D721Med (cell line): ENCODE measurements around the gene PLCB3.

Experiments
- DNase-seq: peaks from one replicate; pipeline ENCODE4 v3.0.0; 2011; ENCODE audit warnings: low spot score; ENCODE audit not compliant: insufficient read length
- FAIRE-seq: peaks from 2 replicates; lab custom pipeline; 2011; peaks lifted over from hg19 to GRCh38; lab: Jason Lieb, UNC
- CTCF ChIP-seq: IDR thresholded peaks from 2 replicates; pipeline ENCODE4 v1.5.1; 2012; ENCODE audit warnings: mild to moderate bottlenecking, control low read depth; ENCODE audit not compliant: insufficient read depth; ENCODE audit errors: missing control alignments

PLCB3 gene

GRCh38 chr11:64258356-64258755, 7.0 kb downstream of the PLCB3 start:
- DNase-seq (no peak), FAIRE-seq (no peak)
- TF ChIP-seq CTCF: no peak

GRCh38 chr11:64258946-64259532, 7.7 kb downstream of the PLCB3 start:
- no peak for DNase-seq
- TF ChIP-seq CTCF: no peak
- FAIRE-seq: no peak

- FAIRE-seq (no peak), DNase-seq (no peak)
- TF ChIP-seq CTCF: no peak
These were observed 8.3 kb downstream of the PLCB3 start for GRCh38 chr11:64259533-64260067.

- no peak for FAIRE-seq
- DNase-seq: no peak
- TF ChIP-seq CTCF: no peak
These were observed 8.9 kb downstream of the PLCB3 start for GRCh38 chr11:64260147-64260708.

GRCh38 chr11:64261556-64262080, 10.3 kb downstream of the PLCB3 start:
- DNase-seq: no peak
- no peak for FAIRE-seq
- TF ChIP-seq CTCF: no peak

- TF ChIP-seq CTCF: no peak
- FAIRE-seq (no peak), DNase-seq (no peak)
These were observed 11.1 kb downstream of the PLCB3 start for GRCh38 chr11:64262271-64263002.
